Lower leg skin (tissue), 4 donors: Measurements from ENCODE around the gene SNAPIN. TPM values are rescaled to one million over a fixed set of nuclear protein-coding genes. Genes with fewer than 3 reads are reported as not detected.
A peak's percentile ranks its signal among the peaks of the same experiment; 100 is the strongest.

Experiments
- DNase-seq, 2 donors: peaks; one replicate each; pipeline ENCODE4 v3.0.0-alpha.2; 2019; ENCODE audit warnings: low spot score in 2 of 2
- H3K4me3 ChIP-seq: fragments of 200-600 bp; sonication (generic); 2 replicates; pipeline ENCODE4 v1.5.1; 2017; ENCODE audit warnings: mild to moderate bottlenecking, low read depth; ENCODE audit not compliant: poor library complexity, severe bottlenecking
- POLR2A ChIP-seq, 2 donors: fragments of 450-650 bp; IDR thresholded peaks; one replicate each; pipeline ENCODE4 v1.6.1; 2016 to 2017; ENCODE audit warnings: antibody characterized with exemption in 2 of 2, mild to moderate bottlenecking in 1 of 2, moderate library complexity in 1 of 2
- WGBS, 2 donors: methylation state at CpG; one replicate each; pipeline ENCODE4 v1.1.5; 2018; 5-methylcytosine and 5-hydroxymethylcytosine counted together
- intact Hi-C: fragments of 100-400 bp; cut with DNase I; formaldehyde crosslinking; loops from one replicate; pipeline ENCODE4 v1.15.0; 2023; ENCODE audit warnings: low total_unique reads
- total RNA-seq, 4 donors: library from RNA; depleted of rRNA; stranded (reverse); fragments of >200 nt; gene quantifications; one replicate each; pipeline ENCODE4 v1.1.0, GENCODE V29; 2016
- TF ChIP-seq, protein P1 (sequence below), 3 donors: fragments of 450-650 bp; IDR thresholded peaks; one replicate each; pipeline ENCODE4 v1.5.1; 2016; ENCODE audit warnings: antibody characterized with exemption in 3 of 3, mild to moderate bottlenecking in 3 of 3, moderate library complexity in 2 of 3

Gene SNAPIN
- total RNA-seq, 4 donors from 2014 or later: 34.8 to 60.4 (median 46.9) TPM

DNA sequence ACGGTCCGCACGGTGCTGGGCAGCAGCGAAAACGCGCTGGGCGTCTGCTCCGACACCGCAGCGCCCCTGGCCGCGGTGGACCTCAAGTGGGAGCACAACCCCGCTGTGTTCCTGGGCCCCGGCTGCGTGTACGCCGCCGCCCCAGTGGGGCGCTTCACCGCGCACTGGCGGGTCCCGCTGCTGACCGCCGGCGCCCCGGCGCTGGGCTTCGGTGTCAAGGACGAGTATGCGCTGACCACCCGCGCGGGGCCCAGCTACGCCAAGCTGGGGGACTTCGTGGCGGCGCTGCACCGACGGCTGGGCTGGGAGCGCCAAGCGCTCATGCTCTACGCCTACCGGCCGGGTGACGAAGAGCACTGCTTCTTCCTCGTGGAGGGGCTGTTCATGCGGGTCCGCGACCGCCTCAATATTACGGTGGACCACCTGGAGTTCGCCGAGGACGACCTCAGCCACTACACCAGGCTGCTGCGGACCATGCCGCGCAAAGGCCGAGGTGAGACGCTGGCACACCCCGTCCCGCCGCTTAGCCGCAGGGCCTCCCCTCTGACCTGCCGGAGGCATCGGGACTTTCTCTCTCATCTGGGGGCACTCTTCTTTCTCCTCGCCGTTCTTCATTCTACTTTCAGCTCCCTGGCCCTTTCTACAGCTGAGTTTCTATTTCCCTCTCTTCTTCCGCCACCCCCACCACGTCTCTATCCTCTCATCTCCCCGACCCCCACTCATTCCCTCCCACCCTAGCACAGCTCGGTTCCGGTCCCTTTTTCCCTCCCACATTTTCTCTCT is 21.0 kb downstream of the SNAPIN start:
- intact Hi-C loops: loop anchor here (10.0 kb wide), 1 partner anchor 65 kb away; no protein-coding TSS in a partner anchor
- H3K4me3 ChIP-seq: peak overlapping the region; percentile 41
- 8 to 9% methylated on average over 47 to 63 of the region's 73 CpGs for WGBS, 2 donors
- TF ChIP-seq, protein P1, sequence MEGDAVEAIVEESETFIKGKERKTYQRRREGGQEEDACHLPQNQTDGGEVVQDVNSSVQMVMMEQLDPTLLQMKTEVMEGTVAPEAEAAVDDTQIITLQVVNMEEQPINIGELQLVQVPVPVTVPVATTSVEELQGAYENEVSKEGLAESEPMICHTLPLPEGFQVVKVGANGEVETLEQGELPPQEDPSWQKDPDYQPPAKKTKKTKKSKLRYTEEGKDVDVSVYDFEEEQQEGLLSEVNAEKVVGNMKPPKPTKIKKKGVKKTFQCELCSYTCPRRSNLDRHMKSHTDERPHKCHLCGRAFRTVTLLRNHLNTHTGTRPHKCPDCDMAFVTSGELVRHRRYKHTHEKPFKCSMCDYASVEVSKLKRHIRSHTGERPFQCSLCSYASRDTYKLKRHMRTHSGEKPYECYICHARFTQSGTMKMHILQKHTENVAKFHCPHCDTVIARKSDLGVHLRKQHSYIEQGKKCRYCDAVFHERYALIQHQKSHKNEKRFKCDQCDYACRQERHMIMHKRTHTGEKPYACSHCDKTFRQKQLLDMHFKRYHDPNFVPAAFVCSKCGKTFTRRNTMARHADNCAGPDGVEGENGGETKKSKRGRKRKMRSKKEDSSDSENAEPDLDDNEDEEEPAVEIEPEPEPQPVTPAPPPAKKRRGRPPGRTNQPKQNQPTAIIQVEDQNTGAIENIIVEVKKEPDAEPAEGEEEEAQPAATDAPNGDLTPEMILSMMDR (IDR thresholded peaks at IDR 0.05): no peak
- no peak for TF ChIP-seq POLR2A (IDR thresholded peaks at IDR 0.05)
- no peak for DNase-seq

DNA sequence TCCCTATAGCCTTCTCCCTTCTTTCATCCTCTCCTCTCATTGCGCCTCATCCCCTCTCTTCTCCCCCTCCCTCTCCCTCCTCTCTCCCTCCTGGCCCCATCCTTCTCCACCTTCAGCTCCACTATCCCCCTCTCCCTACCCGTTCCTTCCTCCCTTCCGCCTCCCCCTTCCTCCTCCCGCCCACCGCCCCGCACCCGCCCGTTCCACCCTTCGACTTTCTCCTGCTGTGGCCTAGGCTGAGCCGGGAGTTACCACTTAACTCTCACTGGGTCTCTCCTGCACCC is 21.6 kb downstream of the SNAPIN start:
- 43 to 46% methylated on average over 10 of the region's 10 CpGs for WGBS, 2 donors
- TF ChIP-seq, protein P1 (IDR thresholded peaks at IDR 0.05): no peak
- no peak for TF ChIP-seq POLR2A (IDR thresholded peaks at IDR 0.05)
- no peak overlapping the region for H3K4me3 ChIP-seq
- DNase-seq: no peak
- intact Hi-C loops: loop anchor here (10.0 kb wide), 1 partner anchor 65 kb away; no protein-coding TSS in a partner anchor

DNA sequence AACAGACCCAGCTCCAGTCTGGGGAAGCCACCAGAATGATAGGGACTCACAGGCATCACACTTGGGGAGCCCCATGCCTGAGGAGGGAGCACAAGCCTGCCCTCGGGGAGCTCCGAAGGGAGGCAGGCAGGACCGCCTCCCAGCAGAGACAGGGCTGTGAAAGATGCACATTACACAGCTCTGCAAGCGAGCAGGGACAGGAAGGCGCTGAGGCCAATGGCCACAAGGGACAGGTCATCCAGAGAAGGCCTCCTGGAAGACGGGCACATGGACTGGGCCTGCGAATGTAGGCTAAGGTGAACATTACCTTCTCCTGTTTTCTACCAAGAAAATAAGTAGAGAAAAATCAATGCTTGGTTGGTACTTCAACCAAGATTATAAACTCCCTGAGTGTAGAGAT is 24.2 kb downstream of the SNAPIN start:
- 90 to 94% methylated on average over 5 to 7 of the region's 7 CpGs for WGBS, 2 donors
- intact Hi-C loops: loop anchor here (10.0 kb wide), 1 partner anchor 62 kb away; no protein-coding TSS in a partner anchor
- no peak for TF ChIP-seq POLR2A (IDR thresholded peaks at IDR 0.05)
- TF ChIP-seq, protein P1 (IDR thresholded peaks at IDR 0.05): no peak
- H3K4me3 ChIP-seq: no peak overlapping the region
- no peak for DNase-seq

DNA sequence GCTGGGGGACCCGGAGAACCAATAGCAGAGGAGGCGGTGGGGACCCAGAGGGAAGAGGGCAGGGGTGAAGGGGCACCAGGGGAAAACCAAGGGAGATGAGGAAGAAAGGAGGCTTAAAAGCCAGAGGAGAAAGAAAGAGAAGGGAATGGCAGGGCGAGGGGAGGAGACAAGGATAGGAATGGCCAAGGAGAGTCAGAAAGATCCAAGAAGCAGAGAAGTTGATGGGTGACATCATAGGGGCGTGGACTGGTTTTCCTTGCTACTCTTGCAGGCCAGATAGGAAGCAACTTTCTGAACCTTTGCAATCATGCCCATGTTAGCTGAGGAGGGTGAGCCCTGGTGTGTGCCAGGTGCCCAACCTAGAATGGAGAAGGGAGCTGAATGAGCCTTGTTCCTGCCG is 25.4 kb downstream of the SNAPIN start:
- 63 to 64% methylated on average over 5 of the region's 5 CpGs for WGBS, 2 donors
- DNase-seq: no peak
- no peak overlapping the region for H3K4me3 ChIP-seq
- intact Hi-C loops: loop anchor here (10.0 kb wide), 1 partner anchor 61 kb away; no protein-coding TSS in a partner anchor
- no peak for TF ChIP-seq POLR2A (IDR thresholded peaks at IDR 0.05)
- TF ChIP-seq, protein P1 (IDR thresholded peaks at IDR 0.05): no peak

GRCh38 chr1:153684892-153685291 is 26.4 kb downstream of the SNAPIN start:
- H3K4me3 ChIP-seq: no peak overlapping the region
- 92% methylated on average over 12 of the region's 12 CpGs for WGBS, 2 donors
- no peak for DNase-seq
- TF ChIP-seq, protein P1 (IDR thresholded peaks at IDR 0.05): no peak
- TF ChIP-seq POLR2A (IDR thresholded peaks at IDR 0.05): no peak
- intact Hi-C loops: loop anchor here (10.0 kb wide), 1 partner anchor 60 kb away; no protein-coding TSS in a partner anchor
